ENCODE measurements around the gene MAGEL2.
"Not testable (repeated sequence)": the region's sequence is repeated elsewhere in the genome, so short reads cannot be mapped to it uniquely, and the experiment has no call there.

MAGEL2 gene

DNA sequence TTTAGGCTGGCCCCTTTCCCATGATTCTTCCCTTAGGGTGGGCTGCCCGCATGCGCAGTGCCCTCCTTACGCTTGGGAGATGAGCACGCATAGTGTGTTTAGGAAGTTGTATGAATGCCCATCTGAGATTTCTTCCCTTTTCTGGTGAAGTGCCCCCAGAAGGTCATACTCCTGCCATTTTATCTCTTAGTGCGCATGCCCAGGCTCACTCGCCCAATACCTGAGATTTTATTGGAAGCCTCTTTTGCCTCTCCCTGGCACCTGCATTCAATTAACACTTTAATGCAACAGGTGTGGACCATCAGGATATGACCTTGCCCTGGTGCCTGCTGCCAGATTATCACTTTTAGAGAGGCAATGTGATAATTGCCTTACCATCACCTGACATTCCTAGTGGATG, 45.5 kb downstream of the MAGEL2 start:
- DNase-seq = no peak

DNA sequence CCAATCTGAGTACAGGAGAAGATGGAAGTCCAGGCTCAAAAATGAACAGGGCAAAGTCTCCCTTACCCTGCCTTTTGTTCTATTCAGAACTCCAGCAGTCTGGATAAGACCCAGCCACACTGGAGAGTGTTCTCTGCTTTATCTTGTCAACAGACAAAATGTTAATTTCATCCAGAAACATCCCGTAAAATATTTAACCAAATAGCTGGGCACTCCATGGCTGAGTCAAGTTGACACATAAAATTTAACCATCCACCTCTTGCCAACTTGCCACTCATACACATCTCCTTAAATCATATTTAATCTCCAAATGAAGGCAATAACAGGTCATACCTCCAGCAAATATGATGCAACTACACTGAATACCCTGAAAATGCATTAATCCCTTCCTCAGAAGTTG, 48.6 kb downstream of the MAGEL2 start:
- no peak for DNase-seq

DNA sequence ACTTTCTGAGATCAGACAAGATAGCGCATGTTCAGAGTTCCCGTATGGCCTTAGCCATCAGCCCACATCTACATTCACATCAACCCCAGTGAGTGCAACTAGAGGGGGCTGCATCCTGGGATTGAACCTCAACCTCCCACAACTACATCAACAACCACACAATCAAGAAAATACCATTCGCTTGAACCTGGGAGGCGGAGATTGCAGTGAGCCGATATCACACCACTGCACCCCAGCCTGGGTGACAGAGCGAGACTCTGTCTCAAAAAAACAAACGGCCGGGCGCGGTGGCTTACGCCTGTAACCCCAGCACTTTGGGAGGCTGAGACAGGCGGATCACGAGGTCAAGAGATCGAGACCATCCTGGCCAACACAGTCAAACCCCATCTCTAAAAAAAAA, 50.4 kb downstream of the MAGEL2 start:
- DNase-seq = not testable (repeated sequence)

DNA sequence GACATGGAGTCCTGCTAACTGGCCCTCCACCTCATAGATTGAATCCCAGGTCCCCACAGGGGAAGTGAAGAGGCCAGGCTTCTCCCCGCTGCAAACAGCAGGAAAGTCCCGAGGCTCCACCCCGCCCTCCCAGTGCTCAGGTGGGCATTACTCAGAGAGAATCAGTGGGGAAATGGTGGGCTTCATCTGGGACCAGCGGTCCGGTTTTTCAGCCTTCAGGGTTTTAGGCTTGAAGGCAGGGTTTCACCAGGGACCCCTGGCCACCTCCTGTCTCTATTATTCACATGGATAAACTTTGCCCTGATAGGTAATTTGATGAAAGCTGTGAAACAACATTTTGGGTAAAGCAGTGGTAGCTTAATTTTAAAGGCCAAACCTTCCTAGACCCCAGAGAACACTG, 50.9 kb downstream of the MAGEL2 start:
- no peak for DNase-seq

DNA sequence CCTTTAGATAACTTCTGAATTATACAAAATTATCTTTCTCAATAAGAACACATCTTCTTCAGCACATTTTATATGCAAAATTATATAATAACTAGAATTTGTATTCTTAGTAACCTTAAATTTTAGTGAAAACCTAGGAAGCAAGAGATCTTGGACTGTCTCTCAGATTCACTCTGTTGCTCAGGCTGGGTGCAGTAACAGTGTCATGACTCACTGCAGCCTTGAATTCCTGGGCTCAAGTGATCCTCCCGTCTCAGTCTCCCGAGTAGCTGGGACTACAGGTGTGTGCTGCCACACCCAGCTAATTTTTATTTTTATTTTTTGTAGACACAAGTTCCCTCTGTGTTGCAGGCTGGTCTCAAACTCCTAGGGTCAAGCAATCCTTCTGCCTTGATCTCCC, 52.3 kb downstream of the MAGEL2 start:
- DNase-seq = no peak

DNA sequence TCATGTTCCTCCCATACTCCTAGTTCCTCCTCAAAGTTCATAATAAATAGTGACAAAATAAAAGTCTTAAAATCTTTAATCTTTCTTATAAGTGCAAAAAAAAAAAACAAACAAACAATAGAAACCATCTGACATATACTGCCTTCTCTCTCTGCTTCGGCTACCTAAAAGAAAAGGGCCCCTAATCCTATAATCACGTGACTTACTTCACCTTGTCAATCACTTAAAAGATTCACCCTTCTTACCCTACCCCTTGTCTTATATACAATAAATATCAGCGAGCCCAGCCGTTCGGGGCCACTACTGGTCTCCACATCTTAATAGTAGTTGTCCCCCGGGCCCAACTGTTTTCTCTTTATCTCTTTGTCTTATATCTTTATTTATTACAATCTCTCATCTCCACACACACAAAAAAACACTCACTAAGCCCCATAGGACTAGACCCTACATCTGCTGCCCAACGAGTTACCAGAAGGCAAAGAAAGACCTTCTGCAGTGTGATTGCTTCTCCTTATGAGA, 53.4 kb downstream of the MAGEL2 start:
- DNase-seq = no peak
